ENCODE results near the gene ANKRD11. TPM values are rescaled to one million over a fixed set of nuclear protein-coding genes. Genes with fewer than 3 reads are reported as not detected.

Gene ANKRD11
- total and polyA plus RNA-seq, 9 donors = 52.1 to 188 (median 109) TPM

GRCh38 chr16:89373355-89374110, 116.8 kb downstream of the ANKRD11 start:
- no peaks in the 10 kb centered on the region for H3K27me3 ChIP-seq
- no peak overlapping the region for H3K4me3 ChIP-seq
- H3K4me1 ChIP-seq (ENCODE audit: insufficient read depth) = peaks cover 34% of the 10 kb centered on the region
- H3K36me3 ChIP-seq = no peaks in the 10 kb centered on the region
- intact Hi-C loops (cut with DNase I) = no loop called here
- 43 to 84% (median 45%) methylated on average over 32 of the region's 32 CpGs for WGBS, 3 donors
- H3K27ac ChIP-seq = peak overlapping the region in 1 of 2 donors; percentile 34
- H3K9me3 ChIP-seq = no peaks in the 10 kb centered on the region
- TF ChIP-seq EP300 (IDR thresholded peaks at IDR 0.05) (no peak), POLR2A (IDR thresholded peaks at IDR 0.05) (no peak)
- TF ChIP-seq, protein P1, sequence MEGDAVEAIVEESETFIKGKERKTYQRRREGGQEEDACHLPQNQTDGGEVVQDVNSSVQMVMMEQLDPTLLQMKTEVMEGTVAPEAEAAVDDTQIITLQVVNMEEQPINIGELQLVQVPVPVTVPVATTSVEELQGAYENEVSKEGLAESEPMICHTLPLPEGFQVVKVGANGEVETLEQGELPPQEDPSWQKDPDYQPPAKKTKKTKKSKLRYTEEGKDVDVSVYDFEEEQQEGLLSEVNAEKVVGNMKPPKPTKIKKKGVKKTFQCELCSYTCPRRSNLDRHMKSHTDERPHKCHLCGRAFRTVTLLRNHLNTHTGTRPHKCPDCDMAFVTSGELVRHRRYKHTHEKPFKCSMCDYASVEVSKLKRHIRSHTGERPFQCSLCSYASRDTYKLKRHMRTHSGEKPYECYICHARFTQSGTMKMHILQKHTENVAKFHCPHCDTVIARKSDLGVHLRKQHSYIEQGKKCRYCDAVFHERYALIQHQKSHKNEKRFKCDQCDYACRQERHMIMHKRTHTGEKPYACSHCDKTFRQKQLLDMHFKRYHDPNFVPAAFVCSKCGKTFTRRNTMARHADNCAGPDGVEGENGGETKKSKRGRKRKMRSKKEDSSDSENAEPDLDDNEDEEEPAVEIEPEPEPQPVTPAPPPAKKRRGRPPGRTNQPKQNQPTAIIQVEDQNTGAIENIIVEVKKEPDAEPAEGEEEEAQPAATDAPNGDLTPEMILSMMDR (IDR thresholded peaks at IDR 0.05) = no peak
- DNase-seq = peak; percentile 59 to 77 (median 69)

GRCh38 chr16:89371968-89372634, 118.3 kb downstream of the ANKRD11 start:
- H3K27me3 ChIP-seq = no peaks in the 10 kb centered on the region
- H3K9me3 ChIP-seq = no peaks in the 10 kb centered on the region
- peaks cover 41% of the 10 kb centered on the region for H3K4me1 ChIP-seq (ENCODE audit: insufficient read depth)
- H3K4me3 ChIP-seq = no peak overlapping the region
- H3K36me3 ChIP-seq = no peaks in the 10 kb centered on the region
- peak overlapping the region in 1 of 2 donors; percentile 34 for H3K27ac ChIP-seq
- TF ChIP-seq POLR2A (IDR thresholded peaks at IDR 0.05) (no peak), EP300 (IDR thresholded peaks at IDR 0.05) (no peak)
- TF ChIP-seq, protein P1 (IDR thresholded peaks at IDR 0.05) = no peak
- 89 to 94% (median 90%) methylated on average over 32 of the region's 32 CpGs for WGBS, 3 donors
- DNase-seq = no peak
- intact Hi-C loops (cut with DNase I) = no loop called here

DNA sequence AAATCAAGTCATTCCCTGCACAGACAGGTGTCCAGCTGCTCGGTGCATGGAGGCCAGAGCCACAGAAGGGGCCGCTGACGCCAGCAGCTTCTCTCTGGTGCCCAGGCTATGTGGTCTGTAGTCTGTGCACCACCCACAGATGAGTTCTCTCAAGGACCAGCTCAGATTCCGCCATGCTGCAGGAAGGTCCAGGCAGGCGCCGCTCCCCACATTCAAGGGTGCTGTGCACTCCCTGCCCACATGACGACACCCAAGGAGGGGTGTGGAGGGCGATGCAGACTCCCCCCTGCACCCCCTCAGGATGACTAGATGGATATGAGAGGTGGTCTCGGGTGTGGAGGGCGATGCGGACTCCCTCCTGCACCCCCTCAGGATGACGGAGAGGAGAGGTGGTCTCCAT, 119.0 kb downstream of the ANKRD11 start:
- TF ChIP-seq, protein P1 (IDR thresholded peaks at IDR 0.05) = no peak
- TF ChIP-seq EP300 (IDR thresholded peaks at IDR 0.05) = no peak
- TF ChIP-seq POLR2A (IDR thresholded peaks at IDR 0.05) = no peak
- no peak overlapping the region for H3K4me3 ChIP-seq
- DNase-seq = no peak
- H3K36me3 ChIP-seq = no peaks in the 10 kb centered on the region
- 96 to 97% (median 96%) methylated on average over 12 of the region's 12 CpGs for WGBS, 3 donors
- H3K4me1 ChIP-seq (ENCODE audit: insufficient read depth) = peaks cover 44% of the 10 kb centered on the region
- no peaks in the 10 kb centered on the region for H3K9me3 ChIP-seq
- intact Hi-C loops (cut with DNase I) = no loop called here
- no peak overlapping the region for H3K27ac ChIP-seq
- no peaks in the 10 kb centered on the region for H3K27me3 ChIP-seq

DNA sequence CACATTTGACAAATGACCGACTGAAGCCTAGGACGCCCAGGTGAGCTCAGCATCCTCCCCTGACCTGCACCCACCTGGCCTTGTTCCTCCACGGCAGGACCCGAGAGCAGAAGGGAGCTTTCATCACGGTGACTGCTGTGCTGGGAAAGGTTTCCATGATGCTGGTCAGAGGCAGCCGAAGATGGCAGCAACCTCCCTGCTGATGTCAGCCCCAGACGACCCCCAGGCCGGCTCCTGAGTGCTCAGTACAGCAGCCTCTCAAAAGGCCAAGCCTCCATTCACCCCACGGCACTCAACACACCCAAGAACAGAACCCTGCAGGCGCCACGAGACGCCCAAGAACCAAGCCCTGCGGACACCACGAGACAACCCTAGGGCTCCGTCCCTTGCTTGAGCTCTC, 119.8 kb downstream of the ANKRD11 start:
- Histone ChIP-seq H3K27me3 (no peaks in the 10 kb centered on the region), H3K36me3 (no peaks in the 10 kb centered on the region), H3K27ac (peak overlapping the region in 1 of 2 donors; percentile 45), H3K9me3 (no peaks in the 10 kb centered on the region), H3K4me1 (ENCODE audit: insufficient read depth) (peaks cover 44% of the 10 kb centered on the region), H3K4me3 (no peak overlapping the region)
- 88 to 91% (median 90%) methylated on average over 15 of the region's 15 CpGs for WGBS, 3 donors
- TF ChIP-seq, protein P1 (IDR thresholded peaks at IDR 0.05) = no peak
- TF ChIP-seq EP300 (IDR thresholded peaks at IDR 0.05) (no peak), POLR2A (IDR thresholded peaks at IDR 0.05) (no peak)
- DNase-seq = no peak
- intact Hi-C loops (cut with DNase I) = no loop called here
